ENCODE results near the gene ERBB4. TPM values are rescaled to one million over a fixed set of nuclear protein-coding genes. Genes with fewer than 3 reads are reported as not detected.
"Not testable (repeated sequence)": the region's sequence is repeated elsewhere in the genome, so short reads cannot be mapped to it uniquely, and the experiment has no call there.

ERBB4 gene
- total RNA-seq, 1 donor from 2014 or later: 9.9 TPM

GRCh38 chr2:212242724-212243123 lies 295.9 kb downstream of the ERBB4 start:
- DNase-seq (ENCODE audit: extremely low spot score, unreplicated experiment): no peak
- H3K27ac Mint-ChIP-seq: no peak overlapping the region
- H3K36me3 Mint-ChIP-seq: no peaks in the 10 kb centered on the region
- H3K9me3 Mint-ChIP-seq: no peaks in the 10 kb centered on the region
- no peaks in the 10 kb centered on the region for H3K4me1 Mint-ChIP-seq (ENCODE audit: unreplicated experiment)
- H3K27me3 Mint-ChIP-seq: no peaks in the 10 kb centered on the region
- no peak for TF ChIP-seq CTCF (conservative IDR thresholded peaks at IDR 0.05)
- H3K4me3 Mint-ChIP-seq: no peak overlapping the region

GRCh38 chr2:212238152-212238551 lies 300.4 kb downstream of the ERBB4 start:
- H3K27ac Mint-ChIP-seq; H3K27me3 Mint-ChIP-seq; H3K4me3 Mint-ChIP-seq; DNase-seq (ENCODE audit: extremely low spot score, unreplicated experiment); H3K9me3 Mint-ChIP-seq; H3K36me3 Mint-ChIP-seq; H3K4me1 Mint-ChIP-seq (ENCODE audit: unreplicated experiment): not testable (repeated sequence)

GRCh38 chr2:212237350-212238095 lies 301.1 kb downstream of the ERBB4 start:
- DNase-seq (ENCODE audit: extremely low spot score, unreplicated experiment): no peak
- Mint-ChIP-seq H3K27me3 (no peaks in the 10 kb centered on the region), H3K9me3 (peaks cover 6% of the 10 kb centered on the region), H3K4me3 (no peak overlapping the region), H3K4me1 (ENCODE audit: unreplicated experiment) (no peaks in the 10 kb centered on the region), H3K27ac (no peak overlapping the region), H3K36me3 (no peaks in the 10 kb centered on the region)
- no peak for TF ChIP-seq CTCF (conservative IDR thresholded peaks at IDR 0.05)

- Mint-ChIP-seq H3K36me3 (no peaks in the 10 kb centered on the region), H3K27ac (no peak overlapping the region), H3K4me3 (no peak overlapping the region), H3K4me1 (ENCODE audit: unreplicated experiment) (no peaks in the 10 kb centered on the region), H3K27me3 (no peaks in the 10 kb centered on the region), H3K9me3 (no peaks in the 10 kb centered on the region)
- DNase-seq (ENCODE audit: extremely low spot score, unreplicated experiment): no peak
- no peak for TF ChIP-seq CTCF (conservative IDR thresholded peaks at IDR 0.05)
Observed at GRCh38 chr2:212228743-212229171, 309.8 kb downstream of the ERBB4 start.

GRCh38 chr2:212227755-212228154 lies 310.8 kb downstream of the ERBB4 start:
- Mint-ChIP-seq H3K4me1 (ENCODE audit: unreplicated experiment) (no peaks in the 10 kb centered on the region), H3K27me3 (no peaks in the 10 kb centered on the region), H3K9me3 (no peaks in the 10 kb centered on the region), H3K27ac (no peak overlapping the region), H3K4me3 (no peak overlapping the region), H3K36me3 (no peaks in the 10 kb centered on the region)
- no peak for DNase-seq (ENCODE audit: extremely low spot score, unreplicated experiment)
- no peak for TF ChIP-seq CTCF (conservative IDR thresholded peaks at IDR 0.05)

- no peaks in the 10 kb centered on the region for H3K9me3 Mint-ChIP-seq
- no peaks in the 10 kb centered on the region for H3K27me3 Mint-ChIP-seq
- H3K27ac Mint-ChIP-seq: no peak overlapping the region
- no peak overlapping the region for H3K4me3 Mint-ChIP-seq
- DNase-seq (ENCODE audit: extremely low spot score, unreplicated experiment): no peak
- TF ChIP-seq CTCF (conservative IDR thresholded peaks at IDR 0.05): no peak
- no peaks in the 10 kb centered on the region for H3K36me3 Mint-ChIP-seq
- H3K4me1 Mint-ChIP-seq (ENCODE audit: unreplicated experiment): no peaks in the 10 kb centered on the region
Observed at GRCh38 chr2:212226114-212226513, 312.5 kb downstream of the ERBB4 start.

Data from type B pancreatic cell (in vitro differentiated cells).